ENCODE results near the gene ADCY3.

- TF ChIP-seq CTCF (IDR thresholded peaks at IDR 0.05 in 2 of 3, conservative IDR thresholded peaks at IDR 0.05 in 1 of 3; ENCODE audit: borderline replicate concordance in 1 of 3, insufficient read depth in 1 of 3, low read depth in 2 of 3, low read length in 2 of 3) (no peak), SIN3A (IDR thresholded peaks at IDR 0.05; ENCODE audit: low read depth) (no peak), EZH2 (IDR thresholded peaks at IDR 0.05) (no peak), JUND (IDR thresholded peaks at IDR 0.05) (no peak), RAD21 (IDR thresholded peaks at IDR 0.05; ENCODE audit: low read depth) (no peak), POLR2AphosphoS5 (IDR thresholded peaks at IDR 0.05; ENCODE audit: low read depth, low read length) (no peak)
Observed at GRCh38 chr2:24813691-24814137, 106.3 kb downstream of the ADCY3 start.

Data from HCT116 (cell line).